OCI-M2 (cell line): ENCODE results near the gene KCNQ1.

Source experiments
- DNase-seq: peaks from one replicate; lab custom pipeline; 2025; ENCODE audit not compliant: unreplicated experiment; lab: John Stamatoyannopoulos, UW

Gene KCNQ1

DNA sequence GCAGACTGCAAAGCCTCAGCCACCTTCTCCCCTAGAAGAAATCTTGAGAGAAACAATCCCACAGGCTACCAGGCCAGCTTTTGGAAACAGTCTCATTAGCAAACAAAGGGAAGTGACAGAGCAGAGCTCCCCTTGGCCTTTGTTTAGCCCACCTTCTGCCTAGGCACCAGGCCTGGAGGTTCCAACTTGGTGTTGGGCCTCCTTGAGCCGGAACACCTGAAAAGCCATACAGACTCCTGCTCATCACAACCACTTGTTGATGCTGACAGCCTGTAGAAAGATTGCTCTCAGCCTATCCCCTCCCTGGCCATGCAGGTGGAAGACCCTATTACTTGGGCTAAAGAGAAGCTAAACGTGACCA is 228.4 kb downstream of the KCNQ1 start:
- no peak for DNase-seq

DNA sequence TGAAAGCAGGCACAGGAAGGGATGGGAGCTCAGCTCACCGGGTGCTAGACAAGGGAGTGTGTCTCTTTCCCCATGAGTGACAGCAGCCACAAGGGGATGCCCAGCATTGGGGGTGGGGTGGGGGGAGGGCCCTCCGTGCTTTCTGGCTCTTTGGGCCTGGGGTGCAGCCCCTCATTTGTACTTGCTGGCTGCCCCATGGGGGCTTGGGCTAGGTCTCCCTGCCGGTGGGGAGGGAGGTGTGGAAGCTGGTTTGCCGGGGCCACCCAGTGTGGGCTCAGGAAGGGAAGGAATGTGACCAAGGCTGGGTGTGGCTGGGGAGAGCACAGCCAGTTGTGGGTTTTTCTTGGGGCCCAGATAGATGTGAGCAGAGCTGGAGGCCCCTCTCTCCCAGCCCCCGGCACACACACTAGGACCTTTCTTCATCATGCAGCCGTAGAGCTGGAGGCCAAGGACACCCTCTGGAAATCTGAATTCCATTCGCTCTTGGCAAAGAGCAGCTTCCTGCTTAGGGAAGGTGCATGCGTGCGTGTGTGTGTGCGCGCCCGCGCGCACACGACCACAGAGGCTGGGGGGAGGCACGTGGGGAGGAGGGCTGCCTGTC is 229.2 kb downstream of the KCNQ1 start:
- no peak for DNase-seq

DNA sequence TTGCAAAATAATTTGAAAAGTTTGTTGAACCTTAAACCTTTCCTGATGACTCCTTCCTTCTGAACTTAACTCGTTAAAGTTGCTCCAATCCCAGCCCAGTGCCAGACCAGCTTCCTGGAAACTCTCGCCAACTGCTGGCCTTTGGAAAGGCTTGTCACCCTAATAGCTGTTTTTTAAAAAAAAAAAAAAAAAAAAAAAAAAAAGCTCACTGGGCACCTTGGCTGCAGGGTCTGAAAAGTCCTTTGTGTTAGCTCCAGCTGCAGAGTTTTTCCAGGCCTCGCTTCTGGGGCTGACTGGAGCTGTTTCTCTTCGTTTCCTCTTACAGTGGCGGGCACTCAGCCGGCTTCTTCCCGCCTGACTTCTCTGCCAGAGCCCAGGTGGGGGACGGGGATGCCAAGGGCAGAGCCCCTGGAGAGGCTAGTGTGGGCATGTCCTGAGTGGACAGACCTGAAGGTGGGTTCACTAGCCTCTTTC is 229.9 kb downstream of the KCNQ1 start:
- no peak for DNase-seq

DNA sequence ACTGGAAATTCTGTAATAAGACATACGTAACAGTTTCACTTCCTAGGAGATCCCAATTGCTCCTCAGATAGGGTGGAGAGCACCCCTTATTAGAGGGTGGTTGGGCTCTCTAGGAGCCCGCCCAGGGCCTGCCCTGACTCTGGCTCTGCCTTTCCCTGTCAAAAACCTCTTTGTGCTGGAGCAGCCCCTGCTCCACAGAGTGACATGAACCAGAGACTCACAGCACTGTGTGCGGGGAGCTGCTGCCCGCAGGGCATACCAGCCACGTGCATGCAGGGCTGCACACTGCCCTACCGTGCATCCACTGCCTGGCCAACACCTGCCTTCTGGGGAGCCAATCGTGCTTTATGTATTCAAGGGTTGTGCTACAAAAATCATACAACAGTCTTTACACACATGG is 230.7 kb downstream of the KCNQ1 start:
- DNase-seq: no peak

DNA sequence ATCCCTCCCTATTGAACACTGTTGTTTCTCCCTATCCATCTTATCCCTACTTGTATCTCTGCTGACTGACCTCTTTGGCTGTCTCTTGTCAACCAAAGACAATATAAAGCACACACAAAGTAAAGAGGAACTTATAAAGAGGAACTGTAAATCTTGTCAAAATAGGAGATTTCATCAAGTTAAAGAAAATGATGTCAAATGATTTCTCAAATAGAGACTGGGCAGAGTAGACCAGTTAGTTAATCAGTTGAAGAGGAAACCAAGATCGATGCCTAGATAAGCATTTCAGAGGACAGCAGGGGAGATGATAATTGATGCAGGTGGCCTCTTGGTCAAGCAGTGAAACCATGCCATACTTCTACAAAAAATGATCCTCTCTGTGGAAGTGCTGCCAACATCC is 232.3 kb downstream of the KCNQ1 start:
- DNase-seq: no peak

DNA sequence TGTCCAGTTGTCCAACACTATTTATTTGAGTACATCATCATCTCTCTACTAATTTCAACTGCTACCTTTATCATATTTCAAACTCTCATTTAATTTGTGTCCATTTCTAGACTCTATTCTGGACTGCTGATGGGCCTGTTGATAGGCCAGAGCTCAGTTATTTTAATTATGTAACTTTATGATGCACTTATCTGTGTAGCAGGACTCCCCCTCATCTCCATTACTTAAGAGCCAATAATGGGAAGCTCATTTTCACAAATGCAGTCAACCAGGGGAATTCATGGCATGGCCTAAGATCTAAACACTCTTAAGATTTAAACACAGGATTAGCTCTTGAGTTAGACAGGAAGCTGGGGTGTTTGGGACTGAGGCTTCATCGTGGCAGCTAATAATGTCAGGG is 233.6 kb downstream of the KCNQ1 start:
- no peak for DNase-seq

DNA sequence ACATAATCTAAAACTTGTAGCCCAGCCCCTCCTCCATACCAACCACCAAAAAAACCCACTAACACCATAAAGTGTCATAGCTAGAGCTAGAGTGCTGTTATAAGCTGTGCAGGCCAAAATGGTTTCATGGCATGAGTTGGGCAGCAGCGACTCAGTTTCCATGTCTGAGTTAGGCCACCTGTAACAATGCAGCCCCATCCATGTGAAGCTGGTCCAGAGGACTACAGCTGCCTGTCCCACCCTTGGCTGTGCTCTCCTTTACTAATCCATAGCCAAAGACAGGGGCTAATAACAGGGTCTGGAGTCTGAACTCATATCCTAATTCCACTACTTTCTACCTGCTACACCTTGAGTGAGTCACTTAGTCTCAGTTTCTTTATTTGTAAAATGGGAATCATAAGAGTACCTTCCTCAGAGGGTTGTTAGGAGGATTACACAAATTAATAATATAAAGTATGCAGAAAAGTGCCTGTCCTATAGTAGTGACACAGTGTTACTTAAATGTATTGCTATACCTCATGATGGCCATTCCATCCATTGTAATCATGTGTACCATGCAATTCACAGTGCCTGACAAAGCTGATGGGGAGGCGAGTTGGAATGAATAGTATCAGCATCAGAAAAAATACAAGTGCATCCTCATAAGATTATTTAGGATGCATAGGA is 234.3 kb downstream of the KCNQ1 start:
- DNase-seq: no peak

DNA sequence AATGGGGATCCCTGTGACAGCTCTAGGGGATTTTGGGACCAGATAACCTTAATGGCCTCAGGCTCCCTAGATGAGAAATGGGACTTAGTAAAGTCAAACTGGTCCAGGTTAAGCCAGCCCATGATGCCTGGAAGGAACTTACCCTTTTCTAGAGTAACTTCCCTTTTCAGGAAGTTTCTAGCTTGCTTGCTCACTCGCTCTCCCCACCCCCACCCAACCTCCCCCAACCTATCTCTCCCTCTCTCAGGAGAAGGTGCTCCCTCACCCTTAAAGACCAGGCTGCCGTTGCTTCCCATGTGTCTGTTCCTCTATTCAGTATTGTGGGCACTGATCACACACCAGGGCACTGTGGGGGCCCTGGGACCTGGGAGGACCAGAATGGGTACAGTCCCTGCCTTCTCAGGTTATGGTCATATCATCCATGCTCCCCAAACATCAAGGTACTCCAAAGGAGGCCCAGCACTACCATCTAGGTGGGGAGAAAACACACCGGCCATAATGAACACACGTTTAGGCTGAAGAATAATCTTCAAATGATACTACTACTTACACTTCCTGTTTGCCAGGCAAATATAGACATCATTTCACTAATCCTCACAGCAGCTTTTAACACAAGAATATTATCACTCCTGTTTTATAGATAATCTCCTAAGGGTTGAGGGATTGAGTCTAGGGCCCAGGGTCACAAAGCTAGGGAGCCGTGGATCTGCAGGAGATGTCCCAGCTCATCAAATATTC is 236.8 kb downstream of the KCNQ1 start:
- no peak for DNase-seq

DNA sequence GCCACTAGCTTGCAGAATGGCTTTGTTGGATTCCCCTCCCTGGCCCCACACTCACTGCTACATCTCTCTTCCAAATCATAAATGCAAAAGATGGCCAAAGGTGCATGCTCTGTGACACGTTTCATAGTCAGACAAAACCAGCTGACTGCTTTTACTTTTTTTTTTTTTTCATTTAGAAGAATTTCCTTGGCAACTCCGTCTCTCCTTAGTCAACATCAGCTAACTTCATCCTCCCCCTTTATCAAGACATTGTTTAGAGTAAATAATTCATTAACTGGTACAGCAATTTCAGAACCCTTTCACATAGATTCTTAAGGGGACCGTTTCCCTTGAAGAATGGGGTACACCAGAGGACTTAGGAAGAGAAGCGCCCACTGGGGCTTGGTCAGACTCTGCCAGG is 239.0 kb downstream of the KCNQ1 start:
- DNase-seq: no peak

DNA sequence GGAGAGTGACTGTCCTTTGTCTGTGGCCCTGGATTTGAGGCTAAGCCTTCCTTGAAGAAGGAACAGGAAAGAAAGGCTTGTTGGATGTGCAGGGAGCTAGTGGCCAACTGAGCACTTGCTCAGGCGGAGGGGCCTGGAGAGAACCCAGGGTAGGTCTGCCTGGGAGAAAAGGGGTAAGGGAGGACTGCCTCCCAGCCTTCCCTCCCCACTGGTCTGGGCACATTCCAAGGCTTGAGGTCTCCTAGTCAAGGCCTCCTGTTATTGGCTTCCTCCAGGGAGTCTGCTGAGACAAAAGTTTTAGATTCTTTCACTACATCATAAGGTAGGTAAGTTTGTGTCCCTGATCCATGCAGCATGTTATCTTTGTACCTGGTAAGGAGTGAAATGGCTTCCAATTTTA is 239.8 kb downstream of the KCNQ1 start:
- no peak for DNase-seq

DNA sequence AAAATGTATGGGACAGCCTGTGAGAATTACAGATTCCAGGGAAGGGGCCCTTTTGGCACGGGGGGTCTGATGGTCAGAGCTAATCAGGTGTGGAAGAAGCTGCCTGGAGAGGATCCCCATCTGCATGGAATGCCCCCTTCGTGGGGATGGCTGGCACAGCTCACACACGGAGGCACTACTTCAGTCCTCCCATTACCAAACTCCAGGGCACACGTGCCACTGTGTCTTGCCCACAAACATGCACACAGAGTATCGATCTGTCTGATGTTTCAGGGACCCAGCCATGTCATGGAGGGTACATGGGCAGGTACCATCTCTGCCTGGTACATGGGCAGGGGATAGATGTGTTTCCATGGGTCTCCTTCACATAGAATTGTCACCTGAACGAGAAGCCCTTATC is 240.2 kb downstream of the KCNQ1 start:
- no peak for DNase-seq

DNA sequence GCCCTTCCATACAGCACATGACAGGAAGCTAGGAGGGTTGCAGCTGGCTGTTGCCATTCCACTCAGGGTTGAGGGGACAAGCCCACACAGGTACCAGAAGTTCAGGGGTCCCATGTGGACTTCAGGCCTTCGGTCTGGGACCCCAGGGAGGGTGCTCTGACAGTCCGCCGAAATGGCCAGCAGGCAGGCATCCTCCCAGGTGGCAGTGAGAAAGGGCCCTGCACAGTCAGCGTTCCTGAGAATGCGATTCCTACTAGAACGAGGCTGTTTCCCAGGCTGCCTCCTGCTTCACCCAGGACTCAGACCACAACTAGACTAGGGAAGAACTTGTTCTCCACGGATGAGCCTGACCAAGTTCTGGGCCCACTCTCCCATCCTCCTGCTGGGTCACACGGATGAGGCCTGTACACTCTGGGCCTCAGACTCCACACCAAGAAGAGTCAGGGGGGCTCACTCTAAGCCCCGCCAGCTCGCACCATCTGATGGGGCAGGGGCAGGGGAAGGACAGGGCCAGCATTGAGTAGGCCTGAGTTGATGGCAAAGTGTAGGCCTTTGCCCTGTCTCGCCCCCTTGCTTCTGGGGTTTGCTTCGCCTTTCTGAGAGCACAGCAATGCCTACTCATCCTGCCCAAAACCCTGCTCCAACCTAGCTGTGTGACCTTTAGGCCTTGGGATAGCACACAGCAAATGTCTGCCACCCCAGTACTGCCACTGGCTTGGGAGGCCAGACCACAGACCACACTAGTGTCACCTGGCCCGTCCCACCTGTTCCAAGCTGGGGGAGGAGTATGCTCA is 241.0 kb downstream of the KCNQ1 start:
- no peak for DNase-seq

DNA sequence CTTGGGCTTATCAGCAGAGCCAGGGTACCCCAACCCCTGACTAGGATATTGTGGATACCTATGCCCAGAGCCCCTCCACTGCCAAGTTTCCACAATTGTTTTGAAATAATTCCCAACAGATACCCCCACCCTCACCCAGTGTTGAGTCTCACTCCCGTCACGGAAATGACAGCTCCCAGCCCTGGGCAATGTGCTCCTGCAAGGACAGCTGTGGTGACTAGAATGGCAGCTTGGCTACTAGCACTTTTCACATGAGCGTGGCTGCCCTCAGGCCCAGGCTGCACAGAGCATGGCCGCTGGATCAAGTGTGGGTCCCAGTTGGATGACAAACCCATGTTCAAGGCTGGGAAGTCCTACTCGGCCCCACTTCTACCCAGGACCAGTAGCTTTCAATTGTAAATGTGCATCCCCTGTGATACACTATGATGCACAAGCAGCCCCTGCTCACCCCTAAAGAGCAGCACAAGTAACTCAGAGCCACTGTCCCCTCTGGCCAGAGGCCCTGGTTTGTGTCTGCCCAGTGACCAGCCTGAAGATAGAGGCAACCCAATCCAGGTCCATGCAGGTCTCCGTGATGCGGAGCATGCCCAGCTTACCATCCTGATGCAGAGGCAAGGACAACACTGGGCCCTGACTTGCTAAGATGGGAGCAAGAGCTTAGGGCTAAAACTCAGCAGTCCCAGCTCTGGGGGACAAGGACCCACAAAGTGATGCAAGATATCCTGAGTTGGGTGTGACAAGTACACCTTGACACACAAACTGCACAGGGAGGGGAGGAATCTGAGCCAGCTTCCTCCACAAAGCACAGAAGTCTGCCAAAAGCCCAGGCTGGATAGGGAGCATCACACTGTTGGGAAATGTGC is 241.8 kb downstream of the KCNQ1 start:
- no peak for DNase-seq

DNA sequence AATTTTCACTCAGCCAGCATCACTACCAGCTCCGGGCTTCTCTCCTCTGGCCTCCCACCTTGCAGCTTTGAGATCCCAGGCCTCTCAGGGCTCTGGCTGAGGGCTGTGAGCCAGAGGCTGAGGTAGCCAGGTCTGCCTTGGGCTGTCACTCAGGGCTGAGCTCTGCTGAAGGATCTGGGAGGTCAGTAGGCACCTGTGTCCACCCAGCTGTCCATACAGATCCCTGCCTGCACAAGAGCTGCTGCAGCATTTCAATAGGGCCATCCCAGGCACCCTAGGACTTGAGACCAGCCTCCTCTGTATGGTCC is 242.4 kb downstream of the KCNQ1 start:
- DNase-seq: no peak

DNA sequence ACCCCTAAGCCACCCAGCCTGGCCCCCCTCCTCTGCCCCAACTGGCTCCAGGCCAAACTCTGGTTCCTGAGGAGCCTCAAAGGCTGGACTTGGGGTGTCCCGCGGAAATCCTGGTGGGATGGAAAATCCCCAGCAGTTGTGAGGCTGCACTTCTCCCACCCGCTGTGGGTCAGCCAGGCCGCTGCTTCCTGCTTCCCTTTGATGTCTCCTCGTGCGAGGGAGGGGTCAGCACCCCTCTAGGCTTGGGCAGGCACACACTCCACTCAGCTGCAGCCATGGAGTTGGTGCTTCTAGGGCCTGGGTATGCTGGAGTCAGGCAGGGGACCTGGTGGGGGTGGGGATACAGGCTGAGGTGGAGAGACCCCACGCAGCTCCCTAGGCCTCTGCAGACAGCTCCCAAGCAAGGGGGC is 243.0 kb downstream of the KCNQ1 start:
- DNase-seq: no peak

DNA sequence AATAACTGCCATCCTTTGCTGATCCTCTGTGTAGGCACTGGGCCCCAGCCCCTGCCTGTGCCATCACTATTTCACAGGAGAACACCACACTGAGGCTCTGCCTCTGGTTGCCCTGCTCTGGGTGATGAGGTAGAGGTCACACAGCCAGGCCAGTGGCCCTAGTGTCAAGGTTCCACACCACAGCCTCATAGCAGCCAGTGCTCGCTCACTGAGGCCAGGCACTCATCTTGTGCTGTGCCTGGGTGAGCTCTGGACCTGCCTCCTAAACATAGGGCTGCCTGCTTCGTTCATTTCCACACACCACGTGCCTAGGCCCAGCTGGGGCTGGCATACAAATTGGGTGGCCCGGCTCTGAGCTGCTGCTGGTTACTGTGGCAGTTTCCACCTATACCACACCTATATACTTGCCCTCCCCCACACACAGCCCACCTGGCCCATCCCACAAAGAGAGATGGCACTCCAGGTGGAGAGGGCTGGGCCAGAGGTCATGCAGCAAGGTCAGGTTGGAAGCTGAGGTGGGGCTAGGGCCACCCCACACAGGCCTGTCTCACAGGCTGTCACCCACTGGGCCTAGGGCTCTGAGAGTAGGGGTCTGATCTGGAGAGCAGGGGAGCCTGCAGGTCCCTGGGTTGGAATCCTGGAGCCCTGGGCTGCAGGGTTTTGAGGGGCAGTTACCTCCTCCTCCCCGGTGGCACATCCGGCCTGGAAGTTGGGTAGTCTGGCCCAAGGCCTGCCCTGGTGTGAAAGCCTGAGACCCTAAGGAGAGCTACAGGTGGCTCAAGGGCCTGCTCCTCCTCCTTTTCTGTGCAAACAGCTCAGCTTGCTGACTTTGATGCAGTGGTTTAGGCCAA is 243.8 kb downstream of the KCNQ1 start:
- DNase-seq: no peak

DNA sequence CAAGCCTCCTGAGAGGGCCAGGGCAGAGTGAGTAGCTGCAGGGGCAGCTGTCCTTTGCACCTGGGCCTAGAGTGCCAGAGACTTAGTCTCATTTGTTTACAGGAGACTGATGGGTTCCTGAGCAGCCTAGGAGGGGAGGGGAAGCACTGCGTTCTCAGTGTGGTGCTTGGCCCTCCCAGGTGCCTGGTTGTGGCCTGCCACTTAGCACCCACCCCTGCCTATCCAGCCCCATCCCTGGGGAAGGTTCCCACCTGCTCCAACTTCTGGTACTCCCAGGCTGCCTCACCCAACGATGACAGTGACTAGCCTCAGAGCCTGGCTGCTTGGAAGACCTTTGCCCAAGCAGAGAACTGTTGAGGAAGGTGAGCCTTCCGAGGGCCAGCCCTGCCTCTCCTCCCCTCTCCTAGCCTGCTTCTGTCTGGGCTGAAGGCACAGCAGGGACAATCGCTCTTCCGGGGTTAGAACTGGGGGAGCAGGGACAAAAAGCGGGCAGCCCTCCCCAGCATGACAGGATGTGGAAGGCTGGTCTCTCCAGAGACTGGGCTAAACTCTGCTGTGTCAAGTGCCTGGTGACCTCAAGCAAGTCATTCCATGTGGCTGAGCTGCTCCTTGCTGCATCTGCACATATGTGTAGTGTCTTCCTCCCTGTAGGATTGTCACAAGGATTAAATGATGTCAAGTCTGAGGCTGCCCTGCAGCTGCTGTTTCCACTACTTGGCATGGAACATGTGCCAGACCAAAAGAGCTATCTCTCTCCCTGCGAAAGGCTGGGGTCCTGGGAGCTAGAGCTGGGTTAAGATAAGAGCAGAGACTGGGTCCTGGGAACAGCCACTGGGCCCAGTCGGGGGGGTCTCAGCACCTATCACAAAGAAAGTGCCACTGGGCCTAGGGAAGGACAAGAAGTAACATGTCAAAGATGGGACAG is 245.1 kb downstream of the KCNQ1 start:
- no peak for DNase-seq

DNA sequence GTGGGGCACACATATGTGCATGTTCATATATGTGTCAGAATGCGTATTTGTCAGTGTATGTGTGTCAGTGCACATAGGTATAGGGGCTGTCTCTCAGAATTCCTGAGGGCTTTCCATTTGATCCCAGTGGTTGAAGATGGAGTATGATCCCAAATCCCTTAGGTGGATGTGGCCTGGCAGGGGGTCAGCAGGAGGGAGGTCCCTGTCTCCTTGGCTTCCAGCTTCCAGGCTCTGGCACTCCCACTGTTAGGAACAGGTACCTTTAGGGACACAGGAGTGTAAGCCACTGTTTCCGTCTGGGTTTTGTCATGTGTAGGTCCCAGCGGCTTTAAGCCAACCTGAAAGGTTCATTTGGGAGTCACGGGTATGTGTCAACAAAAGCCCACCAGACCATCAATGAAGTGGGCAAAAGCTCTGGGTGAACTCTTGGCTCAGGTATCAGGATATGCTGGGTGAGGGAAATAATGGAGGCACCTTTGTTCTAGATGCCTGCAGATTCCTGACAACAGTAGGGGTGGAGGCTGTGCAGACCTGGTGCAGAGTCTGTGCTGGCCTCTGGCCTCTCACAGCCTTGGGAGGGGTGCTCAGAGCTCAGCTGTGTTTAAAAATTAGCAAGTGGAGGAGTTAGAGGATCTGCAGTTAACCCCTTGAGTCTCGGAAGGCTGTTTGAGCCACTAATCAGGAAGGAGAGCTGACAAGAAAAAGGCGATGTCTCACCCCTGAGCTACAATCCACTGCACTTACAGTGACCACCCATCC is 246.0 kb downstream of the KCNQ1 start:
- DNase-seq: no peak
